Measurements from ENCODE around the gene TSSK3. TPM values are rescaled to one million over a fixed set of nuclear protein-coding genes. Genes with fewer than 3 reads are reported as not detected.
"Not testable (repeated sequence)": the region's sequence is repeated elsewhere in the genome, so short reads cannot be mapped to it uniquely, and the experiment has no call there.

TSSK3 gene
- total RNA-seq, 1 donor from 2014 or later = 1.2 TPM

DNA sequence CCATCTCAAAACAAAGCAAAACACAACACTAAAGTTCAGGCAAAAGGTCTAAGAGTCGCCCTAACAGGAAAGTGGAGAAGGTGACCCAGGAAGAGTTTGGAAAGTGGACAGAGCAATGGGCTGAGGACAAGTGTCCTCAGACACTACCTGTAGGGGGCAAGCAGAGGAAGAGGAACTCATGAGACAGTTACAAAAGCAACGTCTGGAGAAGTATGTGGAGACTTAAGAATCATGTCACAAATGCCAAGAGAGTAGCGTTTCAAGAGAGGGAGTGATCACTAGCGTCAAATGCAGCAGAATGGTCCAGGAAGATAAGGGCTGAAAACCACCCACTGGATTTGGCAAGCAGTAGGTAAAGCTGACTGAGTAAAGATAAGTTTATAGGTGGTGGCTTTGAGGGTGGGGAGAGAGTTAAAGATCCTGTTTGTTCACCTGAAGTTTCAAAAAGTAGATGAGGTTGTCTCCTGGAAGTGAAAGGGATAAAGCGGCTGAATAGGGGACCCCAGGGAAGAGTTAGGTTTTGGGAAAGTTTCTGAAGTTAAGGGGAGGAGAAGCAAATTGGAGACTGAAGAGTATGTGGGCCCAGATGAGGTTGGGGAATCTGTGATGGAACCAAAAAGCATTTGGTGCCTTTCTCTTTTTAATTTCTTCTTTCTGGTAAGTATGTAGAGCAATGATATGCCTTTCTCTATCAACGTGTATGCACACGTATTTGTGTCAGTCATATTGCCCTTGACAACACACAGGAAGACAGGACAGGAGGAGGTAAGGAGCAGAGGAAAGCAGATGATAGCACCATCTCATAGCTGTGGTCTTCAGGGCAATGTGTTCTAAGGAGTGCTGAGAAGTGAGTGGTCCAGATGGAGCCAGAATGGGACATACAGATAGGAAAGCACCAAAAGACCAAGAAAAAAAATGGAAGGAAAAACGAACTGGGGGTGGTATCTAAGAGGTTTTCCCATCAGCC, 28.8 kb downstream of the TSSK3 start:
- intact Hi-C loops (cut with DNase I) = loop anchor here (10.0 kb wide), 1 partner anchor 176 kb away; no protein-coding TSS in a partner anchor
- ATAC-seq (no peak), DNase-seq (ENCODE audit: missing footprints) (no peak)

DNA sequence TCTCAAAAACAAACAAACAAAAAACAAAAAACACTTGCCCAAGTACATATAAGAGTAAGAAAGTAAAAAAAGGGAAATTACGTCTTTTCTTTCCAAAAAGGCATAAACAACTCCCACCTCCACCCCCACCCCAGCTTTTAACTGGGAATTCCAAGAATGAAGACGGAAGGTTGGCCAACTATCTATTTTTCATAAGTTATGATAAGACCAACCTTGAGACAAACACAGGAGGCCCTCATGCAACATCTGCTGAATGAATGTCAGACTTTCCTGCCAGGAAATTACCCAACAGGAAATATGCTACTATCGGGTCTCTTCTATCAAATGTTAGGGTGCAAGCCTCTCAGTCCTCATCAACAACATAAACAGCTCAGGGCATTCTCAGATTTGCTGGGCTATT, 30.0 kb downstream of the TSSK3 start:
- no peak for ATAC-seq
- no peak for DNase-seq (ENCODE audit: missing footprints)
- intact Hi-C loops (cut with DNase I) = loop anchor here (10.0 kb wide), 1 partner anchor 178 kb away; no protein-coding TSS in a partner anchor

DNA sequence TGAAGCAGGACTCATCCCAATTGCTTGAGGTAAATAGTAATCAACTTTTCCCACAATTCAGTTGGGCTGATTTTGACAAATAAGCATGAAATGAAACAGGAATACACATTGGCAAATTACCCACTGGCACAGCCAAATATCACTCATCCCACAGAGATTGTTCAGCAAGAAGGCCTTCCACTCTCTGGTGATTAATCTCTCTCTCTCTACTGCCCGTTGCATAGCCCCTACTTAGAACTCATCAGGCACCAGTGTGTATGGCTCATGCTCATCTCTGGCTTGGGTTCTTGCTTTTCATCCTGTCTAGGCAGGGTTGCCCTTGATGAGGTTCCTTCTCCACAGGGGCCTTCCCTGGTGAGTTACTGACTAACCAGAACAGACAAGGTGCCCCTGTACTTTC, 30.8 kb downstream of the TSSK3 start:
- no peak for DNase-seq (ENCODE audit: missing footprints)
- no peak for ATAC-seq
- intact Hi-C loops (cut with DNase I) = loop anchor here (10.0 kb wide), 1 partner anchor 178 kb away; no protein-coding TSS in a partner anchor

DNA sequence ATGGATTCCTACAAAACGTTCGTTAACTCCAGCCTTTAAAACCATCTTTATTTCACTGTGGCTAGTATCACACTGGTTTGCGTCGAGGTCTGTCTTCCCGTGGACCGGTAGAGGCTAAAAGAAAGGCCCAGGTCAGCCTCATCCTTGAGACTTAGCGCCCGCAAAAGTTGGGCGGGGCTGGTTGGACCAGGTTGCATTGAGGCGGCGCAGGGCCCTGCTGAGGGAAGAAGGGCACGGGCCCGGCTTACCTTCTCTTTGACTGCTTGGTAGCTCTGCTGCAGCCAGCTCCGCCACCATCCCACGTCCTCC, 31.4 kb downstream of the TSSK3 start:
- intact Hi-C loops (cut with DNase I) = loop anchor here (10.0 kb wide), 1 partner anchor 179 kb away; no protein-coding TSS in a partner anchor
- ATAC-seq (peak; percentile 17), DNase-seq (ENCODE audit: missing footprints) (peak; percentile 83)

DNA sequence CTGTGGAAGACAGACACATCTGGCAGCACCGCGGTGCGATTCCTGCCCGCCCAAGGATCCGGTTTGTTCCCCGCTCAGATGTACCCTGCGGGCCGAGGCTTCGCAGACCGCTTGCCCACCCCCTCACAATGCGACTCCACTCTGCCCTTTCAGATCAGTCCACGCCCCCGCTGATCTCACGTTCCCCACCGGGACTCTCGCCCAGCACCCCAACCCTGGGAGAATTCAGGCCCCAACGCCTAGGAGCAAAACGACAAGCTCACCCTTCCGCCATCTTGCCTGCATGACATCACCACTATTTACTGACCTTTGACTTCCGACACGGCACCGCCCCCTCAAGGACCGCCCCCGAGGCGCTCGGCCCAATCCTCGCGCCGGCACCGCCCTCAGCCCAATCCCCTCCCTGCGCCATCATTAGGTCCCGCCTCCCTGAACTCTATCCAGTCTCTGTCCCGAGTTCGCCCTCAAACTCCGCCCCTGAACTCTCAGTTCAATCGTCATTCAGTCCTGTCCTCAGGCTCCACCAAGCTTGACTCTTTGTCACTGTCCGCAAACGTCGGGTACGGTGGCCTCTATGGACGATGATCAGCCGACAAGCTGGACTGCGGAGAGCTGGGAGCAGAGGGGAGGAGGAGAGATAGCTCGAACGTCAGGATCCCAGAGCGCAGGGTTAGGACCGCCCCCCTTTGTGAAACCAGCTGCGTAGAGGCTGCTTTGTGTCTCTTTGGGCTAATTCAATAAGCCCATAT, 32.0 kb downstream of the TSSK3 start, which contains the start of gene BSDC1:
BSDC1 (minus strand) TSS at position 301 of the 749 bp plus-strand sequence; CDS start at position 274, 27 bp downstream.
- peak; percentile 97 for DNase-seq (ENCODE audit: missing footprints)
- intact Hi-C loops (cut with DNase I) = loop anchor here (10.0 kb wide), 1 partner anchor 180 kb away; no protein-coding TSS in a partner anchor
- ATAC-seq = peak; percentile 99

DNA sequence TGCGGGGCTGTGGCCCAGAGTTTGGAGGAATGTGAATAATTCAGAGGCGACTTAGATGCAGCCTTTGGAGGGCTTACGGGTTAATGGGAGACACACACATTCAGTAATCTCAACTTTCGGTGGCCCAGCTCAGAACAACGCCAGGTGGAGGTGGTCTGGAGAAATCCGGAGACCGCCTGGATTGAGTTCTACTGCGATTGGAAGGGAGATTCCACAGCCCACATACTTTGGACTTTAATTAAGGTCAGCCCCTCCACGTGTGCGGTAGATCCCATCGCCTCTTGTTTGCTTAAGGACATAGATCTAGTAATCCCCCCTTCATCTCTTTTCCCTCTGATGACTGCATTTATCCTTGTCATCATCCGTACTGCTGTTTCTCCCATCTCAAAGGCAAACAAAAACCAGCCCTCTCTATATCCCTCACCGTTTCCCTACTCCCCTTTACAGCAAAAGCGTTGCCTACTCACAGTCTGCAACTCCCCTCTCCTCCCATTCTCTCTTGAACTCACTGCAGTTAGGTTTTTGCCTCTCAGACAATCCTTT, 32.6 kb downstream of the TSSK3 start:
- DNase-seq (ENCODE audit: missing footprints) = no peak
- ATAC-seq = no peak
- intact Hi-C loops (cut with DNase I) = loop anchor here (10.0 kb wide), 1 partner anchor 180 kb away; no protein-coding TSS in a partner anchor

DNA sequence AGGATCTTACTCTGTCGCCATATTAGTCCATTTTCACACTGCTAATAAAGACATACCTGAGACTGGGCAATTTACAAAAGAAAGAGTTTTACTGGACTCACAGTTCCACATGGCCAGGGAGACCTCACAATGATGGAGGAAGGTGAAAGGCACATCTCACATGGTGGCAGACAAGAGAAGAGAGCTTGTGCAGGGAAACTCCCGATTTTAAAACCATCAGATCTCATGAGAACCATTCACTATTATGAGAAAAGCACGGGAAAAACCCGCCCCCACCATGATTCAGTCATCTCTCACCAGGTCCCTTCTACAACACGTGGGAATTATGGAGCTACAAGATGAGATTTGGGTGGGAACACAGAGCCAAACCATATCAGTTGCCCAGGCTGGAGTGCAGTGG, 34.2 kb downstream of the TSSK3 start:
- DNase-seq (ENCODE audit: missing footprints); ATAC-seq: not testable (repeated sequence)
- intact Hi-C loops (cut with DNase I) = loop anchor here (10.0 kb wide), 1 partner anchor 182 kb away; no protein-coding TSS in a partner anchor

DNA sequence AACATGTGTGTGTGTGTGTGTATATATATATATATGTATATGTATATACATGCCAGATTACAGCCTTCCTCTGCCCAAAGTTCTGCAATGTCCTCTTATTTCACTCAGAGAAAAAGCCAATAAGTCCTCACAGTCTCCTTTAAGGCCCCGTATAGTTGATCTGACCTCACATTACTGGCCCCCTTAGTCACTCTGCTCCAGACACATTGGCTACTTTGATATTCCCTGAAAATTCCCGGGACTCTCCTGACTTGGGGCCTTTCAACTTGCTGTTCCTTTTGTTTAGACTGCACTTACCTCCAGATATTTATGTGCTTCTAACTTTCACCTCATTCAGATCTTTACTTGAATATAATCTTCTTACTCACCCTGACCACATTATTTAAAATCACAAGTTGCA, 36.1 kb downstream of the TSSK3 start:
- intact Hi-C loops (cut with DNase I) = loop anchor here (10.0 kb wide), 1 partner anchor 184 kb away; no protein-coding TSS in a partner anchor
- ATAC-seq = no peak
- no peak for DNase-seq (ENCODE audit: missing footprints)

DNA sequence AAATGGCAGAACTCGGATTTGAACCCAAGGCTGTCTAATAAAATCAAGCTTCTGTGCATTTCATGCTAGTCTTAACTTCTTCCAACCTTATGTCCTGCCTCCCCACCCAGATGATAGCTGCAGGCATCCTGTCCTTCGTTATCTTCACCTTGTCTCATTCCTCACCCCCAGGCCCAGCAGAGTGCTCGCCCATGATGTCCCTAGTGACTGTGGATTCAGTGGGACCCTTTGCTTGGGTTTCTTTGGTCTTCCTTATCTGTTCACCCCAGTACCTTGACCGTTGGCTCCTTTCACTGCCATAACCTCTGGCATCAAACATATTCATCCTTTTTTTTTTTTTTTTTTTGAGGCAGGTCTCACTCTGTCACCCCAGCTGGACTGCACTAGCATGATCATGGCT, 37.5 kb downstream of the TSSK3 start:
- DNase-seq (ENCODE audit: missing footprints) (no peak), ATAC-seq (no peak)
- intact Hi-C loops (cut with DNase I) = loop anchor here (10.0 kb wide), 1 partner anchor 185 kb away; no protein-coding TSS in a partner anchor

DNA sequence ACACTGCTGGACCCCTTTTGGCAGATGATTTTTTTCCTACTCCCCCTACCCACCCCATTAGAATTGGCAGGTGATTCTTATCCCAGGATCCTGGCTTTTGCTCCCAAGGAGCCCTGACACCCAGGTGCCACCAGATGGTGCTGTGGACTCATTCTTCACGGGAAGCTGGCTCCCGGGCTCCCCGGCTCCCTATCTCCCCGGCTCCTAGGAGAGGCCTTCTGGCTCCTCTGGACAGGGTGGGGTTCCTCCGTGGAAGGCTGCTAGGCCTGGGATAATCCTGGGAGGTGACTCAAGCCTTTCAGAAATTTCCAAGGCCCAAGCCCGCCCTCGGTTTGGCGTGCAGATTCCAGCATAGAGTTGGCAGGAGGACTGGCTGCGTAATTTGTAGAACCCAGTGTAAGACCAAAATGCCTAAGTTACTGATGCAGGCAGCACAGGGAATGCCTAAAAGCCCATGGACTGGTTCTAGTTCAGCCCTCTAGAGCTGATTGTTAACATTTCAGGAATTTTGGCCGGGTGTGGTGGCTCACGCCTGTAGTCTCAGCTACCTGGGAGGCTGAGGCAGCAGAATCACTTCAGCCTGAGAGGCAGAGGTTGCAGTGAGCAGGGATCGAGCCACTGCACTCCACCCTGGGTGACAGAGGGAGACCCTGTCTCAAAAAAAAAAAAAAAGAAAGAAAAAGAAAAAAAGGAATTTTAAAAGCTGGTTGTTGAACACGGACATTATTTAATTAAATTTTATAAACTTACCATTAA, 38.7 kb downstream of the TSSK3 start:
- peak; percentile 93 for DNase-seq (ENCODE audit: missing footprints)
- ATAC-seq = peak; percentile 99
- intact Hi-C loops (cut with DNase I) = loop anchor here (1.0 kb wide), 1 partner anchor 12 kb away; no protein-coding TSS in a partner anchor

DNA sequence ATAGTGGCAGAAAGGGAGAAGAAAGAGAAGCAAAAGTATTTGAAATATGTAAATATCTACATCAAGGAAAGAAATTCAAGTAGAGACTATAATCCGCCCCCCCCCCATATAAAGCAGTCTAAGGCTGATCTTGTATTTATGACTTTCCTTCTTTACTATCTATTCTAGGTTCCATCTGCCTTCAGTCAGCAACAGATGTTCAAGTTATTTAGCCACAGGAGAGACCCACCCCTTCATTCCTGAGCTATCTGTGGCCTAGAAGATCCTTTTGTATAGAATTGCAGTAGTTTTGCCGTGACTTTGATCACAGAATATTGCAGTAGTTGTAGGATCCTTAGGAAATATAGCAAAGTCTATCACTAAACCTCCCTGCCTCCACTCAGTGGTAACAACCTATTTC, 42.6 kb downstream of the TSSK3 start:
- ATAC-seq = no peak
- intact Hi-C loops (cut with DNase I) = no loop called here
- no peak for DNase-seq (ENCODE audit: missing footprints)

DNA sequence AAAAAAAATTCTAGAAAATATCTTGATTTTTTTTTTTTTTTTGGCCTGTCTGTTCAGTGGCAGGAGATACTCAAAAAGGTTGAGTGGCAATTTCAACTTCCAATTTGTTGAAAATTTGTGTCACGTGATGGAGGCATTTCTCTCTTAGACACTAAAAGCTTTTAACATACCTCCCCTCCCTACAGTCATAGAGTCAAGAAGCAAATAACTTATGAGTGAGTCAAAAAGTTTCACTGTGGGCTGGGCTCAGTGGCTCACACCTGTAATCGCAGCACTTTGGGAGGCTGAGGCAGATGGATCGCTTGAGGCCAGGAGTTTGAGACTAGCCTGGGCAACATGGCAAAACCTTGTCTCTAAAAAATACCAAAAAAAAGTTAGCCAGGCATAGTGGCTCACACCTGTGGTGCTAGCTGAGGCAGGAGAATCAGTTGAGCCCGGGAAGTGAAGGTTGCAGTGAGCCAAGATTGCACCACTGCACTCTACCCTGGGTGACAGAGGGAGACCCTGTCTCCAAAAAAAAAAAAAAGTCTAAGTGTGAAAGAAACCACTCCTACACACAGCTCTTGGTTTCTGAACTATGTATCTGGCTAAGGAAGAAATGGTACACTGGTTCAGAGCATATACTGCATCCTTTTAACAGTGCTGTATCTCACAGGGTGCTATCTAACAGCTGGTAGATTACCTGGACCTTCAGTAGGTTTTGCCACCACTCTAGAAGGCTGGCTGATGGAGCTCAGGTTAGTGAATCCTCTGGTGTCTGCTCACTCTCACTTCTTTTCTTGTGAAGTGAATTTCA, 43.5 kb downstream of the TSSK3 start:
- intact Hi-C loops (cut with DNase I) = no loop called here
- no peak for ATAC-seq
- DNase-seq (ENCODE audit: missing footprints) = no peak

DNA sequence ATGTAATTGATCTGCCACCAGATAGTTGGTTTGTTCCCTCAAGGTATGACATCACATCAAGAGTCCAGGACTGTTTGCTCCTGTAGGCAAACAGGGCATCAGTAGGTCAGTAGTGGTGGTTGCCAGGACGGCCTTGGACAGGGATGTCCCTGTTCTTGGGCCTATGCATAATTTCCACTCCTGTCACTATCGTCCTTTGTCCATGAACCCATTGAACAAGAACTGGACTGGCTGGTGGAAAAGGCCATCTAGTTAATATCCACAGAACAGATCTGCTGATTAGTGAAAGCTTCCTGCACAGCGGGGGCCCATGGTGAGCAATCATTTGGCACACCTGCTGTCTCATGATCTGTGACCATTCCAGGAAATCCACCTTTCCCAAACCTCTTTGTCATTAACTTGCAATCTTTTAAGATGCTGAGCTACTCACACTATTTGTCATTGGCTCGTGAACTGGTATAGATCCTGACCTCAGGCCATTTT, 44.3 kb downstream of the TSSK3 start:
- DNase-seq (ENCODE audit: missing footprints) = no peak
- ATAC-seq = no peak
- intact Hi-C loops (cut with DNase I) = no loop called here

DNA sequence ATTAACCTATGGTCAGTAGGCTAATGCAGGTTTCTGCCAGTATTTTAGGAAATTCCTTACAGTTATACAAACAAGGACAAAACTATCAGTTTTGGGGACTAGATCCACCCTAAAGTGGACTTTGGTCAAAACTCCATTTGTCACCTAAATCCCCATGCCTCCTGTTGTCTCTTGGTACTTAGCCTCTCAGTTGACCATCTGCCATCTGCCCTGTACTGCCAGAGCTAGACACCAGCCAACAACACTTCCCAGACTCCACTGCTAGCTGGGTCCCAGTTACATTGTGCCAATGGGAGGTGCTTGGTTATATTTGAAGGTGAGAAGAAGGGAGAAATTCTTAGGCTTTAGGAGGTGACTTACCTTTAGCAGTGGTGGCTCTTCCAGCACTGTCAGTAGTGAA, 48.9 kb downstream of the TSSK3 start:
- intact Hi-C loops (cut with DNase I) = no loop called here
- no peak for DNase-seq (ENCODE audit: missing footprints)
- ATAC-seq = no peak

DNA sequence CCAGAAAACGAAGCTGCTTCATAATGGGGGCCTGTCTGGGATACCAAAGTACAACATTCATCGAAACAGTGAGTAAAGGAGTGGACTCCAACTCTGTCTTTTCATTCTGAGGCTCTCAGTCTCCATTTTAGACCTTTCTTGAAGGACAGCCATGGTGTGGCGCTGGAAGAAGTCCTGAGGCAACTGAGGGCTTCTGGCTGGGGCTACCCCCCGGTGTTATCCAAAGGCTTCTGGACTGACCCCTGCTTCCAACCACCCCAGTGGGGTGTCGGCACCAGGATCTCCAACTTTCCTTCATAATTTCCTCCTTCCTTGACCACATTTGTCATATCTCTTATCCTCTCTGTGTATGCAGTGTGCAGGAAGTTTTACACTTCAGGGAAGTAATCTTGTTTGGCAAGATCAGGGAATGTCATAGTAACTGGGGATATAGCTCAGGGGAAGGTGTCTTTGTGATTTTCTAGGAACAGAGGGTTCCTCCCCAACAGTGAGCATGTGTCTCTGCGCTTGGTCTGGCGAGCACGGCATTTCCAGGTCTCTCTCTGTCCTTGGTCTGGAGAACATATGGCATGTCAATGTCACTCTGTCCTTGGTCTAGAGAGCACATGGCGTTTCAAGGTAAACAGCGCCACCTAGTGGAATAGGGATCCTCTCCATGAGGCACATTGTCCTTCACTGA, 51.3 kb downstream of the TSSK3 start:
- intact Hi-C loops (cut with DNase I) = loop anchor here (1.0 kb wide), 1 partner anchor 12 kb away; no protein-coding TSS in a partner anchor
- DNase-seq (ENCODE audit: missing footprints) (no peak), ATAC-seq (peak; percentile 70)
